PC-3 (cell line): ENCODE data around the gene CDH11. TPM values are rescaled to one million over a fixed set of nuclear protein-coding genes. Genes with fewer than 3 reads are reported as not detected.

Experiments
- ATAC-seq: fragments of 200-7000 bp; cut with Tn5 transposase; 2 replicates; pipeline ENCODE4 v1.9.1; 2020; ENCODE audit warnings: mild to moderate bottlenecking, moderate library complexity
- BruUV-seq: library from RNA; stranded (reverse); fragments of 400-500 nt; replicated peaks from 2 replicates; lab custom pipeline; 2021; lab: Mats Ljungman, UMichigan
- CTCF ChIA-PET: fragments of 300-600 bp; sonication (Branson Sonifier 250); formaldehyde crosslinking; loops from one replicate; lab custom pipeline; 2022; ENCODE audit warnings: antibody characterized with exemption; lab: Charles Lee
- POLR2A ChIA-PET: fragments of 300-600 bp; sonication (Branson Sonifier 250); formaldehyde crosslinking; loops from one replicate; lab custom pipeline; 2022; ENCODE audit warnings: antibody characterized with exemption; ENCODE audit not compliant: unreplicated experiment; lab: Charles Lee
- DNase-seq: peaks from one replicate; pipeline ENCODE4 v3.0.0-alpha.2; 2015
- H2AFZ ChIP-seq: fragments of 300-600 bp; sonication (generic); 2 replicates; pipeline ENCODE4 v1.6.0; 2016; ENCODE audit warnings: antibody characterized with exemption, low read length
- H3F3A ChIP-seq: fragments of 300-600 bp; sonication (generic); one replicate; pipeline ENCODE4 v1.6.0; 2017; ENCODE audit warnings: antibody characterized with exemption, low read length, control low read depth, mild to moderate bottlenecking; ENCODE audit not compliant: unreplicated experiment
- H3K27ac ChIP-seq: fragments of 300-600 bp; sonication (generic); 2 replicates; pipeline ENCODE4 v1.5.1; 2016; ENCODE audit warnings: mild to moderate bottlenecking, low read length
- H3K27me3 ChIP-seq: fragments of 300-600 bp; sonication (generic); 2 replicates; pipeline ENCODE4 v1.6.1; 2016; ENCODE audit warnings: low read length, mixed read lengths
- H3K36me3 ChIP-seq: fragments of 300-600 bp; sonication (generic); 2 replicates; pipeline ENCODE4 v1.6.1; 2016; ENCODE audit warnings: low read depth, mixed run types, low read length, mixed read lengths
- H3K4me1 ChIP-seq: fragments of 300-600 bp; sonication (generic); 2 replicates; pipeline ENCODE4 v1.5.1; 2016; ENCODE audit warnings: low read length; ENCODE audit not compliant: insufficient read depth
- H3K4me2 ChIP-seq: fragments of 300-600 bp; sonication (generic); 2 replicates; pipeline ENCODE4 v1.6.0; 2016; ENCODE audit warnings: low read length
- H3K4me3 ChIP-seq: fragments of 300-600 bp; sonication (generic); 2 replicates; pipeline ENCODE4 v1.5.1; 2016; ENCODE audit warnings: mild to moderate bottlenecking, low read length, mixed read lengths
- H3K79me2 ChIP-seq: fragments of 300-600 bp; sonication (generic); 2 replicates; pipeline ENCODE4 v1.6.1; 2017; ENCODE audit warnings: low read length, mixed read lengths
- H3K9ac ChIP-seq: fragments of 300-600 bp; sonication (generic); 2 replicates; pipeline ENCODE4 v1.6.0; 2016; ENCODE audit warnings: mild to moderate bottlenecking, low read length
- H3K9me2 ChIP-seq: fragments of 300-600 bp; sonication (generic); replicated peaks from 2 replicates; pipeline ENCODE4 v1.6.1; 2016; ENCODE audit warnings: mixed run types, low read length, mixed read lengths
- H3K9me3 ChIP-seq: fragments of 300-600 bp; sonication (generic); 2 replicates; pipeline ENCODE4 v1.6.1; 2016; ENCODE audit warnings: low read length, mixed read lengths
- H4K20me1 ChIP-seq: fragments of 300-600 bp; sonication (generic); 2 replicates; pipeline ENCODE4 v1.6.1; 2016; ENCODE audit warnings: low read length, mixed read lengths
- CTCF ChIP-seq: fragments of 300-600 bp; sonication (generic); conservative IDR thresholded peaks from 2 replicates; pipeline ENCODE4 v1.5.1; 2017; ENCODE audit warnings: antibody characterized with exemption, low read depth, mild to moderate bottlenecking, low read length
- EZH2 ChIP-seq: fragments of 300-600 bp; sonication (generic); IDR thresholded peaks from one replicate; pipeline ENCODE4 v1.6.1; 2017; ENCODE audit warnings: antibody characterized with exemption, mild to moderate bottlenecking, low read length; ENCODE audit not compliant: unreplicated experiment
- EZH2phosphoT487 ChIP-seq: fragments of 300-600 bp; sonication (generic); IDR thresholded peaks from 2 replicates; pipeline ENCODE4 v1.6.1; 2018; ENCODE audit warnings: mild to moderate bottlenecking, antibody characterized with exemption, low read length, borderline replicate concordance
- intact Hi-C: fragments of 100-400 bp; cut with micrococcal nuclease; formaldehyde crosslinking; loops from 2 replicates; pipeline ENCODE4 v1.9.0; 2023
- total RNA-seq: library from RNA; depleted of rRNA; stranded (reverse); fragments of >200 nt; gene quantifications from 2 replicates; pipeline ENCODE4 v1.2.3, GENCODE V29; 2014

Gene CDH11
- total RNA-seq, 1 experiment from 2014 or later, result 172 TPM

DNA sequence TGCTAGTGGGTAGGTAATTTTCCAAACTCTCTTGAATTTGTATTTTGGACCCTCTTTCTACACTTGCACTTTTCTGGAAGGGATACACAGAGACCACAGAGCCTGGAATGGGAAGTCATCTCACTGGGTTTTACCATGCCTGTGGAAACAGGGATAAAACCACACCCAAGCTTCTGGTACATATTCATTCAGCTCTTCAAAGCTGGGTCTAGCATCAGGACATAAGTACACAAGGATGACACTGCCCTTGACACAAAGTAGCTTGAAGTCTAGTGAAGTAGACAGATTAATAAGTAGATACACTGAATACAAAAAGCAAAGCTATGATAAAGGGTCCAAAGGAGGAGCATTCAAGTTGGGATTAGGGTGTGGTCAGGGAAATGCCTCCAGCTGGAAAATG is 118.2 kb downstream of the CDH11 start:
- Histone ChIP-seq H2AFZ (no peak overlapping the region), H3K9me3 (no peaks in the 10 kb centered on the region), H3K4me3 (no peak overlapping the region), H3K4me2 (no peak overlapping the region), H3K9me2 (no peaks in the 10 kb centered on the region), H3F3A (no peaks in the 10 kb centered on the region), H3K27me3 (no peaks in the 10 kb centered on the region), H3K36me3 (peaks cover 22% of the 10 kb centered on the region), H3K4me1 (no peaks in the 10 kb centered on the region), H3K27ac (no peak overlapping the region), H3K79me2 (no peaks in the 10 kb centered on the region), H3K9ac (no peak overlapping the region), H4K20me1 (no peaks in the 10 kb centered on the region)
- no peak for TF ChIP-seq EZH2phosphoT487
- no peak for TF ChIP-seq CTCF
- TF ChIP-seq EZH2, result no peak
- no peak for ATAC-seq
- no TSS peak for BruUV-seq
- intact Hi-C loops, result no loop called here
- ChIA-PET CTCF (no interaction called here), POLR2A (no interaction called here)
- DNase-seq, result no peak

DNA sequence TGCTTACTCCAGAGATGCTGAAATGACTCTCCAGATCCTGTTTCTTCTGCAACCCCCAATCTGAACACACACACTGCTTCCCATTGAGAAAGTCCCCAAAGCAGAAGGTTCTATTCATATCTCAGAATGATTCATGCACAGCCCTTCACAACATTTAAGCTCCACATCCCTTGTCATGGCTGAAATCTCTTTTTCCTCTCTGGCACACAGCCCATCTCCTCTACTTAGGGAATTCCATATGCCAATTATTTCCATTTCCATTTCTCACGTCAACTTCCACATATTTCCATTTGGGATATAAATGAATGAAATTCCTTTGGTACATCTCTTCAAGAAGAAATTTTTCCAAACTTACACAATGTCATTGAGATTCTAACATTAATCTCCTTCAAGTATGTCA is 119.6 kb downstream of the CDH11 start:
- intact Hi-C loops, result no loop called here
- DNase-seq (no peak), ATAC-seq (no peak)
- CTCF ChIA-PET, result no interaction called here
- no peak overlapping the region for H3K4me3 ChIP-seq
- no peak for TF ChIP-seq EZH2phosphoT487
- TF ChIP-seq EZH2, result no peak
- TF ChIP-seq CTCF, result no peak
- no peaks in the 10 kb centered on the region for H3K9me2 ChIP-seq
- H3K9me3 ChIP-seq, result no peaks in the 10 kb centered on the region
- no peaks in the 10 kb centered on the region for H4K20me1 ChIP-seq
- POLR2A ChIA-PET, result no interaction called here
- no peaks in the 10 kb centered on the region for H3K4me1 ChIP-seq
- no peak overlapping the region for H3K27ac ChIP-seq
- no peak overlapping the region for H3K9ac ChIP-seq
- no peak overlapping the region for H3K4me2 ChIP-seq
- H2AFZ ChIP-seq, result no peak overlapping the region
- no peaks in the 10 kb centered on the region for H3F3A ChIP-seq
- H3K79me2 ChIP-seq, result no peaks in the 10 kb centered on the region
- H3K27me3 ChIP-seq, result no peaks in the 10 kb centered on the region
- BruUV-seq, result no TSS peak
- peaks cover 35% of the 10 kb centered on the region for H3K36me3 ChIP-seq

- Histone ChIP-seq H2AFZ (no peak overlapping the region), H3F3A (no peaks in the 10 kb centered on the region), H3K4me2 (no peak overlapping the region), H3K9me3 (no peaks in the 10 kb centered on the region), H3K4me3 (no peak overlapping the region), H3K79me2 (no peaks in the 10 kb centered on the region), H3K9ac (no peak overlapping the region), H3K27ac (no peak overlapping the region), H3K36me3 (peaks cover 22% of the 10 kb centered on the region), H3K27me3 (no peaks in the 10 kb centered on the region), H3K4me1 (no peaks in the 10 kb centered on the region), H3K9me2 (no peaks in the 10 kb centered on the region), H4K20me1 (no peaks in the 10 kb centered on the region)
- ATAC-seq (no peak), DNase-seq (no peak)
- no TSS peak for BruUV-seq
- CTCF ChIA-PET, result no interaction called here
- intact Hi-C loops, result no loop called here
- TF ChIP-seq EZH2phosphoT487 (no peak), CTCF (no peak), EZH2 (no peak)
- POLR2A ChIA-PET, result no interaction called here
These were observed 121.2 kb downstream of the CDH11 start for GRCh38 chr16:65000654-65001053.
